Renal pelvis (tissue), 12 donors: ENCODE measurements around the gene PINLYP. TPM values are rescaled to one million over a fixed set of nuclear protein-coding genes. Genes with fewer than 3 reads are reported as not detected.

ENCODE experiments used
- DNase-seq: peaks from one replicate; pipeline ENCODE4 v3.0.0-alpha.2; 2013
- long read RNA-seq, 16 experiments: transcript quantifications; one replicate each; lab custom pipeline, GENCODE V29; 2026
- polyA plus RNA-seq, 3 donors: library from polyadenylated mRNA; unstranded; fragments of 120-200 nt; gene quantifications; one replicate each; pipeline ENCODE4 v1.2.1, GENCODE V29; 2013; ENCODE audit not compliant: insufficient read length in 3 of 3

The PINLYP gene
- 10 to 100 TPM; 16.1 to 24.2 (median 20.2) TPM for polyA plus RNA-seq
- long read RNA-seq, donor 1, transcript PINLYP-205 (4 exons, 557 nt) = minor isoform, 5 of 14 reads
- long read RNA-seq, donor 1, transcript PINLYP-204 (3 exons, 706 nt) = major isoform, 7 of 14 reads
- long read RNA-seq, donor 1, partial matches to known transcripts = 0 of 14 reads
- long read RNA-seq, donor 1, other reads (novel, unspliced or antisense) = 0 of 14 reads
- long read RNA-seq, donor 2, partial matches to known transcripts = 0 of 7 reads
- long read RNA-seq, donor 2, other reads (novel, unspliced or antisense) = 0 of 7 reads
- long read RNA-seq, donor 3, partial matches to known transcripts = 0 of 3 reads
- long read RNA-seq, donor 3, other reads (novel, unspliced or antisense) = 0 of 3 reads
- long read RNA-seq, donor 4, partial matches to known transcripts = 0 of 8 reads
- long read RNA-seq, donor 4, other reads (novel, unspliced or antisense) = 0 of 8 reads
- long read RNA-seq, donor 5, partial matches to known transcripts = 0 of 5 reads
- long read RNA-seq, donor 5, other reads (novel, unspliced or antisense) = 0 of 5 reads
- long read RNA-seq, donor 6, partial matches to known transcripts = 0 of 10 reads
- long read RNA-seq, donor 6, other reads (novel, unspliced or antisense) = 0 of 10 reads
- long read RNA-seq, donor 7, partial matches to known transcripts = 0 of 9 reads
- long read RNA-seq, donor 7, other reads (novel, unspliced or antisense) = 0 of 9 reads
- long read RNA-seq, donor 8, partial matches to known transcripts = 0 of 2 reads
- long read RNA-seq, donor 8, other reads (novel, unspliced or antisense) = 0 of 2 reads
- long read RNA-seq, donor 9, transcript PINLYP-205 (4 exons, 557 nt) = major isoform, 10 of 16 reads
- long read RNA-seq, donor 9, partial matches to known transcripts = 0 of 16 reads
- long read RNA-seq, donor 9, other reads (novel, unspliced or antisense) = 0 of 16 reads
- long read RNA-seq, donor 10, partial matches to known transcripts = 0 of 5 reads
- long read RNA-seq, donor 10, other reads (novel, unspliced or antisense) = 0 of 5 reads
- long read RNA-seq, donor 11, partial matches to known transcripts = 0 of 6 reads
- long read RNA-seq, donor 11, other reads (novel, unspliced or antisense) = 0 of 6 reads
- long read RNA-seq, donor 12, transcript PINLYP-203 (4 exons, 569 nt) = major isoform, 6 of 13 reads
- long read RNA-seq, donor 12, partial matches to known transcripts = 0 of 13 reads
- long read RNA-seq, donor 12, other reads (novel, unspliced or antisense) = 0 of 13 reads
- long read RNA-seq, donor 13, partial matches to known transcripts = 0 of 8 reads
- long read RNA-seq, donor 13, other reads (novel, unspliced or antisense) = 0 of 8 reads
- long read RNA-seq, donor 14 = 0 reads
- long read RNA-seq, donor 15, transcript PINLYP-205 (4 exons, 557 nt) = major isoform, 6 of 17 reads
- long read RNA-seq, donor 15, transcript PINLYP-204 (3 exons, 706 nt) = major isoform, 6 of 17 reads
- long read RNA-seq, donor 15, partial matches to known transcripts = 0 of 17 reads
- long read RNA-seq, donor 15, other reads (novel, unspliced or antisense) = 0 of 17 reads
- long read RNA-seq, donor 16, partial matches to known transcripts = 0 of 12 reads
- long read RNA-seq, donor 16, other reads (novel, unspliced or antisense) = 0 of 12 reads

- peak; percentile 99 for DNase-seq
Measured at GRCh38 chr19:43575156-43575950, at the start of gene PINLYP, which contains the start of gene XRCC1. Gene PINLYP, plus strand, starts transcription at chr19:43575801. Its CDS starts 1,391 bp downstream, at chr19:43577192. Gene XRCC1, minus strand, starts transcription at chr19:43575527. Its CDS starts 69 bp downstream, at chr19:43575458.

- no peak for DNase-seq
Measured at GRCh38 chr19:43525836-43526771, 49.5 kb upstream of the PINLYP start.

GRCh38 chr19:43526884-43527859 lies 48.4 kb upstream of the PINLYP start, which contains the start of gene ETHE1:
Gene ETHE1, minus strand, starts transcription at chr19:43527201. Its CDS starts 24 bp downstream, at chr19:43527177.
- peak; percentile 60 for DNase-seq

- peak; percentile 62 for DNase-seq
Measured at GRCh38 chr19:43527860-43528622, 47.6 kb upstream of the PINLYP start.

GRCh38 chr19:43532571-43532961 lies 43.0 kb upstream of the PINLYP start:
- no peak for DNase-seq

- DNase-seq = peak; percentile 97
Measured at GRCh38 chr19:43532962-43533545, 42.5 kb upstream of the PINLYP start, which contains the start of gene ZNF575. Gene ZNF575, plus strand, starts transcription at chr19:43533188. Its CDS starts 1,235 bp downstream, at chr19:43534423.

GRCh38 chr19:43533546-43534304 lies 41.9 kb upstream of the PINLYP start:
- peak; percentile 100 for DNase-seq

GRCh38 chr19:43534305-43534815 lies 41.2 kb upstream of the PINLYP start:
- no peak for DNase-seq

GRCh38 chr19:43534816-43535761 lies 40.5 kb upstream of the PINLYP start:
- no peak for DNase-seq

GRCh38 chr19:43538922-43539321 lies 36.7 kb upstream of the PINLYP start:
- no peak for DNase-seq

GRCh38 chr19:43540381-43540780 lies 35.2 kb upstream of the PINLYP start:
- no peak for DNase-seq

- no peak for DNase-seq
Measured at GRCh38 chr19:43541920-43542650, 33.5 kb upstream of the PINLYP start.

GRCh38 chr19:43544077-43544476 lies 31.5 kb upstream of the PINLYP start:
- DNase-seq = no peak
